Activated CD4-positive, alpha-beta T cell treated with anti-CD3 and anti-CD28 coated beads for 1 hour (primary cell): ENCODE data around the gene MTF2.

Experiments
- DNase-seq: peaks from one replicate; pipeline ENCODE4 v3.0.0-alpha.2; 2020

MTF2 gene

DNA sequence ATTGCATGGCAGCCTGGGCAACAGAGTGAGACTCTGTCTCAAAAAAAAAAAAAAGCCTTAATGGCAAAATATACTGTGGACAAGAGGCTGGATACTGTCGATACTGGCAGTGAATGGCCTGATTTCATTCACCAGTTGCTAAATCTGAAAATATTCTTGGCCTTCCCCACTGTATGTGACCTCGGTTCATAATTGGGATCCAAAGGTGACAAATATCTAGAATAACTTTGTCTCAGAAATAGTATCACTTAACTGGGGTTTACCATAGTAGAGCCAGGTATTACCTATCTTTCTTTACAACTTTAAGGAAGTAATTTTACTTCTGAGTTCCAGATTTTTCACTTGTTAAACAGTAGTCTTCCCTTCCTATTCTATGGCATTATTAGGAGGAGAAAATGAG is 8.4 kb downstream of the MTF2 start:
- DNase-seq, result no peak

- no peak for DNase-seq
These were observed 14.4 kb downstream of the MTF2 start for GRCh38 chr1:93093332-93094006.

DNA sequence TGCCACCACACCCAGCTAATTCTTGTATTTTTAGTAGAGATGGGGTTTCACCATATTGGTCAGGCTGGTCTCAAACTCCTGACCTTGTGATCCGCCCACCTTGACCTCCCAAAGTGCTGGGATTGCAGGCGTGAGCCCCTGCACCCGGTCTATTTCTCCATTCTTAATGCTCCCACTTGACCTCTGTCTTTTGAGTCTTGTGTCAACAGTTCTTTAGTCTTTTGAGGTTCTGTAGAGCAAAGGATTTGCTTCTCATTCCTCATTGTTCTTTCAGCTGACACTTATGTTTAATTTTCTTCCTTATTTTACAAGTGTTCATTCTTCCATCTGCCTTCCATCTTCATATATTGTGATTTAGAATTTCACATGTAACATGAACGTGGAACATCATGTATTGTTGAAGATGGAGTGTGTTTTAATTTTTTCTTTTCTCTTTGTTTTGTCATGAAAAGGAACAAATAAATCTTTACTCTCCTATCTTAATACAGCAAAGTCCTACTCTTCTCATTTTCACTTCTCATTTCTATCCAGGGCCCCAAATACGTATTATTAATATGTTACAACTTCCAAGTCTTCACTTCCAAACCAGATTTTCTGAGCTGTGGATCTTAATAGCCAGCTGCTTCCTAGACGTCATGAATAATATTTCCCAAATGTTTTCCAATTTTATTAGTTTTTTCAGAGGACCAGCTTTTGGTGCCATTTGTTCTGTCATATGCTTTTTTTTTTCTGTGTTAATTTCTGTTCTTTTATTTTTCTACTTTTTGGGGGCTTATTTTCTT is 16.9 kb downstream of the MTF2 start:
- DNase-seq, result no peak

GRCh38 chr1:93102142-93102541 is 23.1 kb downstream of the MTF2 start:
- no peak for DNase-seq

DNA sequence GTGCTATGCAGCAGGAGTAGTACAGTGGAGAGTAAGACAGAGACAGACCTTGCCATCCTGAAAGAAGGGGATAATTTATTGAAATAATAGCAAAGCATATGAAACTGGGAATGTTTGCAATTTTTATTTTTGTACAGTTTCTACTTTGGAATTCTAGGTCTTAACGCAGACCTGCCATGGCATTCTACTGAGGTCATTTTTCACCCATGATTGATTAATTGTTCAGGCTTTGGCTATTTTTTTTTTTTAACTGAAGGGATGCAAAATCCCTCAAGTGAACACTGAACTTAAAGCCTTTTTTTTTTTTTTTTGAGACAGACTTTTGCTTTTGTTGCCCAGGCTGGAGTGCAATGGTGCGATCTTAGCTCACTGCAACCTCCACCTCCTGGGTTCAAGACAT is 27.1 kb downstream of the MTF2 start:
- no peak for DNase-seq

- DNase-seq, result no peak
These were observed 28.3 kb downstream of the MTF2 start for GRCh38 chr1:93107395-93107794.

- no peak for DNase-seq
These were observed 29.3 kb downstream of the MTF2 start for GRCh38 chr1:93108335-93108734.

DNA sequence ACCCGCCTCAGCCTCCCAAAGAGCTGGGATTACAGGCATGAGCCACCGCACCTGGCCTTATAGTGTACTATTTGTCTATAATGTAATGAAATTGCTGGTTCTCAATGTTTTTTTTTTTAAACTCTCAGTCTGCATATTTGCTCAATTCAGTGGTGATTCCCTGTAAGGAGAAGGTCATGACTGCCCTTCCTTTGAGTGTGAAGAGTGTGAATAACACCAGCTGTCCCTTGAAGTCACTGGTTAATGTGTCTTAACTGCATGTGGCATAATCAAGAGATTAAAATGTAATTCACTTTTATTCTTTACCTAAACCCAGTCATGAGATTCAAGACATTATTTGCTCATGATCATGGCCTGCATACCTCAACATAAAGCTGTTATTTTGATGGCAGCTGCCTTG is 30.5 kb downstream of the MTF2 start:
- no peak for DNase-seq

GRCh38 chr1:93111065-93111464 is 32.0 kb downstream of the MTF2 start:
- no peak for DNase-seq

DNA sequence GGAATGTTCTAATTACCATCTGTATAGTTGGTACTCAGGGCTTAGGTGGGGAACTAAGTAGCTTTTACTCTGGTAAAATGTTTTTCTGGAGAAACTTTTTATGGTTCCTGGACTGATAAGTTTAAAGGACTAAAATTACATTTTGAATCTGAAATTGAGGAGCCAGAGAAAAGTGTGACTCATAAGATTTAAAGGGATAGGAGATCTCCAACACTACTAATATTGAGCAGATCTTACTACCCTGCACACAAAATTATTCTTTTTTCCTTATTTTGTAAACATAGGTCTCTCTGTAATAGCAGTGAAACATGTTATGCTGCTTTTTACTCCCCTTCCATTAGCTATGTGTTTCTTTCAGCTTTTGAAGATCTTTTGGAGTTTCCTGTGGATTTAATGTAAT is 32.5 kb downstream of the MTF2 start:
- no peak for DNase-seq

- no peak for DNase-seq
These were observed 34.0 kb downstream of the MTF2 start for GRCh38 chr1:93113127-93113526.

DNA sequence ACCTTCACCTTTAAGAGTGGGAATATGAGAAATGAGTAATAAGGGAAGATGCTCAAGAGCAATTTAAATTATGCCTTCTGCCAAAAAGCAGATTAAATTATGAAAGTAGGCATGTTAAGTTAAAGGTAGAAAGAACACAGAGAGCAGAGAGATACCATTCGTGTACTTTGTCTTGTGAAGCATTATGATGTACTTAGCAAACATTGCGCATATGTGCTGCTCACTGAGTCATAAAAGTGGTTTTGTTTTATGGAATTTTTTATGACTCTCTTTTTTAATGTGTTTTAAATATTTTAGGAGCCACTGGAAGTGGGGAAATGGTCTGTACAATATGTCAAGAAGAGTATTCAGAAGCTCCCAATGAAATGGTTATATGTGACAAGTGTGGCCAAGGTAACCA is 35.3 kb downstream of the MTF2 start:
- DNase-seq, result no peak

DNA sequence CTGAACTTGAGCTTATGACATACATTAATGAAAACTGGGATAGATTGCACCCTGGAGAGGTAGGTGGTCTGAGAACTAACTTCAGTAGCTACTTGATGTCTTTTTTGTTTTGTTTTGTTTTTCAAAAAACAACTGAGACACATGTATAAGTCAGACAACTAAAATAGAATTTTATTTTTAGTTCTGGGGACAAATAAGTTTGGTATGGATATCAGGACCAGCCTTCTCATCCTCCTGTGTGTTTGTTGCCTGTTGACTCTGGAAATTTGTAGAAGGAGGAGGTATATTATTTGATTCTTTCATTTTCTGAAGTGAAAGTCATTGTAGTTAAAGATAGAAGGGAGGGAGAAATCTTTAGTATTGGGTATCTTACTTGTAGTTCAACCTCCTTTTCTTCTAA is 41.5 kb downstream of the MTF2 start:
- DNase-seq, result no peak

GRCh38 chr1:93123201-93123783 is 44.2 kb downstream of the MTF2 start:
- DNase-seq, result no peak

DNA sequence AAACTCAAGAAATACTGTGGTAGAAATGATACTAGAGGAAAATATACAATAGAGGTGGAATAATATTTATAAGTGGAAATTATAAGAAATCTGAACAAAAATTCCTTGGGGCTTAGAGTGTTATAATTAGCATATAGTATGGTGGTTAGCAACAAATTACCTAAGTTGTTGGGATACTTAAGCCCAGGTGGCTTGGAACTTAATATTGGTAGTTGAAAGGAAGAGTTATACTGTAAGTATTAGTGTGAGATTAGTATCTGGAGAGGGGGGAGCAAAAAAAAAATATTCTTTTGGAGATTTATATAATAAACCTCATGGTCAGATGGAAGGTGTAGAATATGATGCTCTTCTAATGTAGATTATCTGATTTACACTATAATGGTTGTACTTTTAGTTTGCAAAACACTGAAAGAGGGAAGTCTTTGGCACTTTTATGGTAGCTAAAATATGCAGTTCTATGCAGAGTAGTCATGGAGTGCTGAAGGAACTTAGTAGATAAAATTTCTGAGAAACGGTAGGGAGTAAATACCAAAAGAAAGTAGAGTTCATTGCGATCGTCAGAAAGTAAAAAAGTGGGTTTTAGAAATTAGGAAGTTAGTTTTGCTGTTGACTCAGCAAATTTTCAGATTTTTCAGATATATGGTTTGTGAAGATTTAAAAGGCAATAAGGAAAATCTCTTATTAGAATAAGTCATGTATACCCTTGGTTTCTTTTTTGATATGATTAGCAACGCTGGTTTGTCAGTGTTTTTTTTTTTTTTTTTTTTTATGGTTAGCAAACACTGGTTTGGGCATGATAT is 45.7 kb downstream of the MTF2 start:
- no peak for DNase-seq

- DNase-seq, result no peak
These were observed 50.5 kb downstream of the MTF2 start for GRCh38 chr1:93129507-93130099.

DNA sequence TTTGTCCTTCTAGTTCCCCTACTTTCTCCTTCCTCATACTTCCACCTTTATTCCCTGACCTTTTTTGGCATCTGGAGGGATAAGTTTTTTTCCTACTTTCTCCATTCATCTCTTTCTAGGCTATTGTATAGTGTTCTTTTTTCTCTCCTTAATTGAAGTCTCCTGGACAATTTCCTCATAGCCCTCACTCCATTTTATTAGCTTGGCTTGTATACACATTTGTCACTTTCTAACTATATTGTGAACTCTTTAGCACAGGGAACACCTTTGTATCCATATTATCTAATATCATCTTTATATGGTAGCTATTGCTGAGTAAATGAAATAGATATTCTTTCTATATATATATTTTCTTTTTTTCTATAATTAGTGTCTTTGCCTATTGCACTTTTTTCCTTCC is 53.6 kb downstream of the MTF2 start:
- DNase-seq, result no peak

DNA sequence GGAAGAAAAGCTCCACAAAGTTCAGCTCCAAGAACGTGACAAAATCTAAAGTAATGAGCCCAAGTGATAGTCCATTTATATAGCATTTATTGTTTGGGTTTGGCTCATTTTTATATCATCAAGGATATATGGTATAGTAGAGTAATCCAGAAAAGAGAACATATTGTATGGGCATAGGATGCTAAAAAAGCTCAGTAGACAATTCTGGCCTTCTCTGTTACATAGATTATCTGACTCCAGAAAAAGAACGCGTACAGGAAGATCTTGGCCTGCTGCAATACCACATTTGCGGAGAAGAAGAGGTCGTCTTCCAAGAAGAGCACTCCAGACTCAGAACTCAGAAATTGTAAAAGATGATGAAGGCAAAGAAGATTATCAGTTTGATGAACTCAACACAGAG is 57.4 kb downstream of the MTF2 start:
- DNase-seq, result no peak

DNA sequence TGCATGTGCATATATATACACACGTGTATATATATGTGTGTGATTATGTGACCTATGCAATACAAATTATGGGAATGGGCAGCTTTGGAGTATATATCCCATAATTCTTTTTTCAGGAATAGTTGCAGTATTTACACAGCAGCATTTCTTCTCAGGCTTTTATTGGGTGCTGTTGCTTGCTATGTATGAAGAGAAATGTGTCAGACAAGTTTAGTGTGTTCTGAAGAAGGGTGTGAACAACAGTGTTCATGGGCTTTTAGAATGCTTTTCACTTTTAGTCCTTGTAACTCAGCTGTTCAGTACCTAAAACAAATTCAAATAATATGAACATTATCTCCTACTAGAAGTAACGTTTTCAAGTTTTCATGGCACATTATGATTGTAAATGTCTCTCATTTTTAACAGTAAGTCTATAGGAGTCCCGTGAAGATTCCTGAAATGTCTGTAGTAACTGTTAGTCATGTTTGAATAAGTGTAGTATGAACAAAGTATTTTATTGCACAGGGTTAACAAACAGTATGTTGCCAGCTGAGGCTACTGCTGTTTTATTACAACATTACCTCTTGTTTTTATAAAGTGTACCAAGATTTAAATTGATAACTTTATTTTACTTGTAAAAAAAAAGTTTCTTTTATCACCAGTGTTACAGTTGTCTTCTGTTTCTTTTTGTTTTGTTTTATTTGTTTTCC is 58.7 kb downstream of the MTF2 start:
- DNase-seq, result no peak

DNA sequence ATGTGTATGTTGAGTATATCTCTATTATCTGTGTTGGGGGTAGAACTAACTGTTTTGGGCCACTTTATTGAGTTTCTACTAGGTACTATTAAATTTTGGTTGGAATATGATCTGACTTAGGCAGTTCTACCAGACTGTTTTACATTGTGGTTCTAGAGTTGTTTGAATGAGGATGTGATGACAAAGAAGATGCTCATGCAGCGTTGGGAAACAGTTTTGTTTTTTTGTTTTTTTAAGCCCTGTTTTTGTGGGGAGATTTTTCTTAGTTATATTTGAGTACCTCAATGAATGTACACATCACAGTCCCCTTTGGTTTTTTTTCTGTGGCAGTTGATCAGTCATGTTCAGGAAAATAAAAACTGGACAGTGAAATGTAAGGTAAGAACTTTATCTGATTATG is 61.0 kb downstream of the MTF2 start:
- DNase-seq, result no peak

DNA sequence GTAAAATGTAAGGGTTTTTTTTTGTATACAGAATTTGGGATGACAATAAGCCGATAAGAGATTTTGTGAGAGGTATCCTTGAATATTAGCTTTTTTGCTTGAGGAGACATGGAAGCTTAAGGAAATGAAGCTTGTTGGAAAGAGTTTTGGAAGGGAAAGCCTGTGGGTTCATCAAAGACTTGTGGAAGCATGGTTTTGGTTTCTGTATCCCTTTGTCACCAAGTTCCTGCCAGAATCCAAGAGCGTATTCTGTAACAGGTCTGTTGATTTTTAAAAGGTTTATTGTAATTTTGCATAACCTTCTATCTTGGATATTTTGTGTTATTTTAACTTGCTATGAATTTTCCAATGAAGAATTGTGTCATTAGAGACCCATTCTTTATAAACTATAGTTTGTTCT is 63.1 kb downstream of the MTF2 start:
- no peak for DNase-seq

GRCh38 chr1:93143136-93143535 is 64.1 kb downstream of the MTF2 start:
- DNase-seq, result no peak

GRCh38 chr1:93143769-93144168 is 64.7 kb downstream of the MTF2 start:
- DNase-seq, result no peak
